Lower leg skin (tissue), 3 donors: ENCODE measurements around the gene LIF.

Experiments
- CTCF ChIP-seq, 3 donors: fragments of 450-650 bp; IDR thresholded peaks; one replicate each; pipeline ENCODE4 v1.5.1; 2016; ENCODE audit warnings: antibody characterized with exemption in 3 of 3, mild to moderate bottlenecking in 3 of 3, moderate library complexity in 2 of 3
- POLR2A ChIP-seq, 2 donors: fragments of 450-650 bp; IDR thresholded peaks; one replicate each; pipeline ENCODE4 v1.6.1; 2016 to 2017; ENCODE audit warnings: antibody characterized with exemption in 2 of 2, mild to moderate bottlenecking in 1 of 2, moderate library complexity in 1 of 2

GRCh38 chr22:30247974-30248373 is 1.4 kb upstream of the LIF start:
- TF ChIP-seq POLR2A (IDR thresholded peaks at IDR 0.05) (no peak), CTCF (IDR thresholded peaks at IDR 0.05) (no peak)
